HepG2 (cell line): ENCODE results near the gene TRAPPC4. TPM values are rescaled to one million over a fixed set of nuclear protein-coding genes. Genes with fewer than 3 reads are reported as not detected.

Experiments
- DNMT3B ChIP-seq: conservative IDR thresholded peaks from 2 replicates; pipeline ENCODE4 v1.6.1; 2016; ENCODE audit warnings: missing biosample characterization, control low read depth
- ELF4 ChIP-seq: sonication (generic); formaldehyde crosslinking; IDR thresholded peaks from 2 replicates; pipeline ENCODE4 v1.5.0; 2020; ENCODE audit warnings: missing genetic modification reagents, mild to moderate bottlenecking, moderate library complexity, borderline replicate concordance
- HNF1A ChIP-seq, 2 experiments: sonication (generic) in 1 of 2; formaldehyde crosslinking in 1 of 2; IDR thresholded peaks; 2 replicates each; pipeline versions ENCODE4 v1.4.0 to v1.6.1; 2016 to 2020; ENCODE audit warnings: borderline replicate concordance in 1 of 2, low read depth in 1 of 2, mild to moderate bottlenecking in 1 of 2, missing genetic modification reagents in 1 of 2
- MXD4 ChIP-seq: IDR thresholded peaks from 2 replicates; pipeline ENCODE4 v1.6.1; 2016; ENCODE audit warnings: mild to moderate bottlenecking, missing biosample characterization, missing genetic modification reagents
- PHF5A ChIP-seq: IDR thresholded peaks from one replicate; pipeline ENCODE4 v1.6.1; 2018; ENCODE audit warnings: low read depth, missing genetic modification reagents; ENCODE audit not compliant: unreplicated experiment
- SIX1 ChIP-seq: sonication (generic); formaldehyde crosslinking; IDR thresholded peaks from 2 replicates; pipeline ENCODE4 v1.4.0; 2020; ENCODE audit warnings: missing genetic modification reagents, borderline replicate concordance
- ZBTB2 ChIP-seq: sonication (generic); formaldehyde crosslinking; IDR thresholded peaks from 2 replicates; pipeline ENCODE4 v1.8.0; 2022; ENCODE audit warnings: low read depth, missing genetic modification reagents
- ZNF597 ChIP-seq: sonication (generic); formaldehyde crosslinking; IDR thresholded peaks from 2 replicates; pipeline ENCODE4 v1.5.0; 2020; ENCODE audit warnings: missing genetic modification reagents
- ZNF646 ChIP-seq: sonication (generic); formaldehyde crosslinking; IDR thresholded peaks from 2 replicates; pipeline ENCODE4 v1.9.0; 2021; ENCODE audit warnings: mild to moderate bottlenecking, missing genetic modification reagents
- polyA plus RNA-seq, 8 experiments: library from polyadenylated mRNA; depleted of rRNA in 3 of 8; stranded (reverse) in 7 of 8; unstranded in 1 of 8; fragments of >200 nt; fragmentation: Illumina TruSeq in 4 of 8; extraction: Trizol in 4 of 8; gene quantifications; 2 replicates each; pipeline versions ENCODE4 v1.2.1 to v1.2.3, GENCODE V29; 2011 to 2016; ENCODE audit warnings: low read depth in 4 of 8, missing spikeins in 1 of 8, mixed read lengths in 1 of 8; ENCODE audit not compliant: insufficient read depth in 1 of 8
- total RNA-seq, 5 experiments: library from RNA; depleted of rRNA; stranded (reverse); fragments of >200 nt; fragmentation: Illumina TruSeq; extraction: Trizol; gene quantifications; 2 replicates each; pipeline ENCODE4 v1.2.3, GENCODE V29; 2016; ENCODE audit warnings: low read depth in 1 of 5
- TF ChIP-seq, protein P1 (sequence below): IDR thresholded peaks from 2 replicates; pipeline ENCODE4 v1.6.1; 2016
- TF ChIP-seq, protein P2 (sequence below): sonication (generic); formaldehyde crosslinking; IDR thresholded peaks from 2 replicates; pipeline ENCODE4 v1.5.0; 2020; ENCODE audit warnings: mild to moderate bottlenecking, missing genetic modification reagents, borderline replicate concordance

TRAPPC4 gene
- total and polyA plus RNA-seq, 2 of the 13 experiments (the other 11 are each of a cell fraction or from before 2014, with no cell fraction given), result 97.4 to 140 TPM

GRCh38 chr11:118996926-118997626 lies 21.5 kb upstream of the TRAPPC4 start (continued):
- no peak for TF ChIP-seq MXD4 (CRISPR knock-in tag)
- TF ChIP-seq ELF4 (CRISPR knock-in tag), result no peak
- TF ChIP-seq DNMT3B, result no peak
- TF ChIP-seq SIX1, result no peak
- no peak for TF ChIP-seq PHF5A (CRISPR knock-in tag)
- no peak for TF ChIP-seq ZNF646 (CRISPR knock-in tag)
- TF ChIP-seq ZNF597 (CRISPR knock-in tag), result no peak
- no peak for TF ChIP-seq ZBTB2
- no peak for TF ChIP-seq HNF1A (IDR thresholded peaks at IDR 0.05; ENCODE audit: low read depth)
- TF ChIP-seq HNF1A (CRISPR knock-in tag; IDR thresholded peaks at IDR 0.05; ENCODE audit: borderline replicate concordance), result no peak
- TF ChIP-seq, protein P1, sequence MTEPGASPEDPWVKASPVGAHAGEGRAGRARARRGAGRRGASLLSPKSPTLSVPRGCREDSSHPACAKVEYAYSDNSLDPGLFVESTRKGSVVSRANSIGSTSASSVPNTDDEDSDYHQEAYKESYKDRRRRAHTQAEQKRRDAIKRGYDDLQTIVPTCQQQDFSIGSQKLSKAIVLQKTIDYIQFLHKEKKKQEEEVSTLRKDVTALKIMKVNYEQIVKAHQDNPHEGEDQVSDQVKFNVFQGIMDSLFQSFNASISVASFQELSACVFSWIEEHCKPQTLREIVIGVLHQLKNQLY (CRISPR knock-in tag), result no peak
- TF ChIP-seq, protein P2, sequence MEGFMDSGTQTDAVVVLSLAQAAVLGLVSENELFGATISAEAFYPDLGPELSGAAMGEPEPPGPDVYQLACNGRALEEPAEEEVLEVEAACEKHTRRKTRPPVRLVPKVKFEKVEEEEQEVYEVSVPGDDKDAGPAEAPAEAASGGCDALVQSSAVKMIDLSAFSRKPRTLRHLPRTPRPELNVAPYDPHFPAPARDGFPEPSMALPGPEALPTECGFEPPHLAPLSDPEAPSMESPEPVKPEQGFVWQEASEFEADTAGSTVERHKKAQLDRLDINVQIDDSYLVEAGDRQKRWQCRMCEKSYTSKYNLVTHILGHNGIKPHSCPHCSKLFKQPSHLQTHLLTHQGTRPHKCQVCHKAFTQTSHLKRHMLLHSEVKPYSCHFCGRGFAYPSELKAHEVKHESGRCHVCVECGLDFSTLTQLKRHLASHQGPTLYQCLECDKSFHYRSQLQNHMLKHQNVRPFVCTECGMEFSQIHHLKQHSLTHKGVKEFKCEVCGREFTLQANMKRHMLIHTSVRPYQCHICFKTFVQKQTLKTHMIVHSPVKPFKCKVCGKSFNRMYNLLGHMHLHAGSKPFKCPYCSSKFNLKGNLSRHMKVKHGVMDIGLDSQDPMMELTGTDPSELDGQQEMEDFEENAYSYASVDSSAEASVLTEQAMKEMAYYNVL (CRISPR knock-in tag), result no peak
